Loucy (cell line): ENCODE measurements around the gene RPL29.

ENCODE experiments used
- EZH2phosphoT487 ChIP-seq: fragments of 200-600 bp; IDR thresholded peaks from 2 replicates; pipeline ENCODE4 v1.6.1; 2018; ENCODE audit warnings: antibody characterized with exemption, mild to moderate bottlenecking, moderate library complexity, borderline replicate concordance
- TF ChIP-seq, protein P1 (sequence below): fragments of 200-600 bp; sonication (generic); conservative IDR thresholded peaks from 2 replicates; pipeline ENCODE4 v1.5.1; 2014; ENCODE audit warnings: mild to moderate bottlenecking, antibody characterized with exemption, low read length

- TF ChIP-seq, protein P1, sequence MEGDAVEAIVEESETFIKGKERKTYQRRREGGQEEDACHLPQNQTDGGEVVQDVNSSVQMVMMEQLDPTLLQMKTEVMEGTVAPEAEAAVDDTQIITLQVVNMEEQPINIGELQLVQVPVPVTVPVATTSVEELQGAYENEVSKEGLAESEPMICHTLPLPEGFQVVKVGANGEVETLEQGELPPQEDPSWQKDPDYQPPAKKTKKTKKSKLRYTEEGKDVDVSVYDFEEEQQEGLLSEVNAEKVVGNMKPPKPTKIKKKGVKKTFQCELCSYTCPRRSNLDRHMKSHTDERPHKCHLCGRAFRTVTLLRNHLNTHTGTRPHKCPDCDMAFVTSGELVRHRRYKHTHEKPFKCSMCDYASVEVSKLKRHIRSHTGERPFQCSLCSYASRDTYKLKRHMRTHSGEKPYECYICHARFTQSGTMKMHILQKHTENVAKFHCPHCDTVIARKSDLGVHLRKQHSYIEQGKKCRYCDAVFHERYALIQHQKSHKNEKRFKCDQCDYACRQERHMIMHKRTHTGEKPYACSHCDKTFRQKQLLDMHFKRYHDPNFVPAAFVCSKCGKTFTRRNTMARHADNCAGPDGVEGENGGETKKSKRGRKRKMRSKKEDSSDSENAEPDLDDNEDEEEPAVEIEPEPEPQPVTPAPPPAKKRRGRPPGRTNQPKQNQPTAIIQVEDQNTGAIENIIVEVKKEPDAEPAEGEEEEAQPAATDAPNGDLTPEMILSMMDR, result no peak
- TF ChIP-seq EZH2phosphoT487, result no peak
These were observed 3.5 kb downstream of the RPL29 start for GRCh38 chr3:51992017-51992682.
